HG03439 (cell line): Measurements from ENCODE around the gene TINAG.

ENCODE experiments used
- ATAC-seq: cut with Tn5 transposase; IDR thresholded peaks from one replicate; pipeline ENCODE4 v1.9.1; 2021; ENCODE audit warnings: mild to moderate bottlenecking, moderate library complexity; ENCODE audit not compliant: unreplicated experiment

Gene TINAG

GRCh38 chr6:54426995-54427394, 118.8 kb downstream of the TINAG start:
- no peak for ATAC-seq

- ATAC-seq, result no peak
Measured at GRCh38 chr6:54427396-54427937, 119.2 kb downstream of the TINAG start.

- ATAC-seq, result peak; percentile 93
Measured at GRCh38 chr6:54428431-54428830, 120.2 kb downstream of the TINAG start.

- ATAC-seq, result no peak
Measured at GRCh38 chr6:54431466-54431865, 123.2 kb downstream of the TINAG start.
